RWPE2 (cell line): ENCODE measurements around the gene FCHSD2.

Source experiments
- ATAC-seq: fragments of 200-7000 bp; cut with Tn5 transposase; 3 replicates; pipeline ENCODE4 v1.9.1; 2021; ENCODE audit warnings: low read depth
- DNase-seq: peaks from one replicate; pipeline ENCODE4 v3.0.0-alpha.2; 2020; ENCODE audit warnings: low spot score
- H3K27ac ChIP-seq: fragments of 450-650 bp; 2 replicates; pipeline ENCODE4 v1.5.1; 2017; ENCODE audit warnings: mild to moderate bottlenecking; ENCODE audit not compliant: poor library complexity, severe bottlenecking
- H3K27me3 ChIP-seq: fragments of 250-450 bp; sonication (Bioruptor Pico); 2 replicates; pipeline ENCODE4 v1.5.1; 2021; ENCODE audit warnings: mild to moderate bottlenecking, moderate library complexity; ENCODE audit not compliant: insufficient read depth, poor library complexity, severe bottlenecking
- H3K36me3 ChIP-seq: fragments of 250-450 bp; sonication (Bioruptor Pico); 2 replicates; pipeline ENCODE4 v1.5.1; 2020; ENCODE audit warnings: low read depth, mild to moderate bottlenecking, moderate library complexity
- H3K4me1 ChIP-seq: fragments of 250-450 bp; sonication (Bioruptor Pico); 2 replicates; pipeline ENCODE4 v1.5.1; 2021; ENCODE audit warnings: mild to moderate bottlenecking, moderate library complexity; ENCODE audit not compliant: insufficient read depth, poor library complexity, severe bottlenecking
- H3K4me3 ChIP-seq: fragments of 250-450 bp; sonication (Bioruptor Pico); 2 replicates; pipeline ENCODE4 v1.5.1; 2021; ENCODE audit warnings: mild to moderate bottlenecking, moderate library complexity; ENCODE audit not compliant: severe bottlenecking
- H3K9me3 ChIP-seq: fragments of 250-450 bp; sonication (Bioruptor Pico); 2 replicates; pipeline ENCODE4 v1.5.1; 2021; ENCODE audit warnings: mild to moderate bottlenecking, moderate library complexity; ENCODE audit not compliant: severe bottlenecking
- TF ChIP-seq, protein P1 (sequence below): fragments of 450-650 bp; IDR thresholded peaks from one replicate; pipeline ENCODE4 v1.5.1; 2017; ENCODE audit warnings: mild to moderate bottlenecking, moderate library complexity; ENCODE audit not compliant: poor library complexity, severe bottlenecking

FCHSD2 gene

GRCh38 chr11:72908032-72908676 is 234.0 kb downstream of the FCHSD2 start:
- Histone ChIP-seq H3K4me3 (no peak overlapping the region), H3K27ac (no peak overlapping the region), H3K9me3 (peaks cover 12% of the 10 kb centered on the region), H3K27me3 (no peaks in the 10 kb centered on the region), H3K36me3 (no peaks in the 10 kb centered on the region; the same call in 1 of the 2 replicates), H3K4me1 (no peaks in the 10 kb centered on the region)
- DNase-seq, result no peak
- TF ChIP-seq, protein P1, sequence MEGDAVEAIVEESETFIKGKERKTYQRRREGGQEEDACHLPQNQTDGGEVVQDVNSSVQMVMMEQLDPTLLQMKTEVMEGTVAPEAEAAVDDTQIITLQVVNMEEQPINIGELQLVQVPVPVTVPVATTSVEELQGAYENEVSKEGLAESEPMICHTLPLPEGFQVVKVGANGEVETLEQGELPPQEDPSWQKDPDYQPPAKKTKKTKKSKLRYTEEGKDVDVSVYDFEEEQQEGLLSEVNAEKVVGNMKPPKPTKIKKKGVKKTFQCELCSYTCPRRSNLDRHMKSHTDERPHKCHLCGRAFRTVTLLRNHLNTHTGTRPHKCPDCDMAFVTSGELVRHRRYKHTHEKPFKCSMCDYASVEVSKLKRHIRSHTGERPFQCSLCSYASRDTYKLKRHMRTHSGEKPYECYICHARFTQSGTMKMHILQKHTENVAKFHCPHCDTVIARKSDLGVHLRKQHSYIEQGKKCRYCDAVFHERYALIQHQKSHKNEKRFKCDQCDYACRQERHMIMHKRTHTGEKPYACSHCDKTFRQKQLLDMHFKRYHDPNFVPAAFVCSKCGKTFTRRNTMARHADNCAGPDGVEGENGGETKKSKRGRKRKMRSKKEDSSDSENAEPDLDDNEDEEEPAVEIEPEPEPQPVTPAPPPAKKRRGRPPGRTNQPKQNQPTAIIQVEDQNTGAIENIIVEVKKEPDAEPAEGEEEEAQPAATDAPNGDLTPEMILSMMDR, result no peak
- ATAC-seq, result no peak

DNA sequence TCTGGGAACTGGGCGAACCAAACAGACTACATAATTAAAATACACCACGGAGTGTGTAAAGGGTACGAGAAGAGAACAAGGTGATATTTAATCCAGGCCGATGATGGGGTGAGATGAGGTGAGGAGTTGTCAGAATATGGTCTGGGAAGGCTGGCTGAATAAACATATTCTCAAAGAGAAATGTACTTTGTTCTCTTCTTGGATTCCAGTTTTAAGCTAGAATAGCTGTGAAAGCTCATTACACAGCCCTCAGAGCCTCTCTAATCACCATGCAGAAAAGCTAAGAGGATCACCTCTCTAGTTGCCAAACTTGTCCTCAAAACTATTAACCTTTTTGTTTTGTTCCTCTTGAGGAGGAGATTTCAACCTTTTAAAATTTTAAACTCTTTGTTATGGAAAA is 238.1 kb downstream of the FCHSD2 start:
- no peak overlapping the region for H3K4me3 ChIP-seq
- H3K4me1 ChIP-seq, result no peaks in the 10 kb centered on the region
- TF ChIP-seq, protein P1, result no peak
- no peaks in the 10 kb centered on the region for H3K36me3 ChIP-seq
- H3K27me3 ChIP-seq, result no peaks in the 10 kb centered on the region
- no peaks in the 10 kb centered on the region for H3K9me3 ChIP-seq
- ATAC-seq, result no peak
- H3K27ac ChIP-seq, result no peak overlapping the region
- DNase-seq, result no peak

GRCh38 chr11:72901374-72901773 is 240.7 kb downstream of the FCHSD2 start:
- TF ChIP-seq, protein P1, result no peak
- Histone ChIP-seq H3K36me3 (no peaks in the 10 kb centered on the region), H3K27ac (no peak overlapping the region), H3K27me3 (no peaks in the 10 kb centered on the region), H3K9me3 (no peaks in the 10 kb centered on the region), H3K4me3 (no peak overlapping the region), H3K4me1 (no peaks in the 10 kb centered on the region)
- no peak for DNase-seq
- ATAC-seq, result no peak

DNA sequence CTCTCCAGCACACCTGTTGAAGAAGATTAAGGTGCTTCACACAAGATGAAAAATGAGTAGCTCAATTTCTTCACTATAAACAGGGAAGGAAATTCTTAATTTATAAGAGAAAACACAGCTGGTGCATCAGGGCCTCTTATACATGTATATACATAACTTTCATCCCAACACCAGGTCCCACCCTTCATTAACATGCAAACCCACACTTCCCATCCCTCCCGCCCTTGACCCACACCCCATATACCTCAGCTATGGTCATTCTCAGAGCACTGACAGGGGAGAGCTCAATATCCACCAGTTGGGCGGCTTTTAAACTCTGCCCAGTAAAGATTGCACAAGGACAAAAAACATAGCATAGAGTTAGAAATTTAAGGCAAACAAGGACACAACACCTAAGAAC is 242.1 kb downstream of the FCHSD2 start:
- Histone ChIP-seq H3K27me3 (no peaks in the 10 kb centered on the region), H3K4me3 (no peak overlapping the region), H3K36me3 (no peaks in the 10 kb centered on the region), H3K9me3 (no peaks in the 10 kb centered on the region), H3K27ac (no peak overlapping the region), H3K4me1 (no peaks in the 10 kb centered on the region)
- TF ChIP-seq, protein P1, result no peak
- DNase-seq, result no peak
- ATAC-seq, result no peak

GRCh38 chr11:72899238-72899637 is 242.9 kb downstream of the FCHSD2 start:
- TF ChIP-seq, protein P1, result no peak
- no peak for DNase-seq
- no peaks in the 10 kb centered on the region for H3K4me1 ChIP-seq
- H3K27me3 ChIP-seq, result no peaks in the 10 kb centered on the region
- H3K9me3 ChIP-seq, result no peaks in the 10 kb centered on the region
- no peak for ATAC-seq
- no peak overlapping the region for H3K27ac ChIP-seq
- H3K36me3 ChIP-seq, result no peaks in the 10 kb centered on the region
- no peak overlapping the region for H3K4me3 ChIP-seq
